Neutrophil (primary cell): ENCODE results near the gene SSH2.

Experiments
- H3K27ac ChIP-seq: fragments of 200-600 bp; sonication (generic); 2 replicates; pipeline ENCODE4 v1.5.1; 2016; ENCODE audit warnings: mild to moderate bottlenecking, moderate library complexity
- H3K27me3 ChIP-seq: fragments of 200-600 bp; sonication (generic); 2 replicates; pipeline ENCODE4 v1.6.0; 2016; ENCODE audit warnings: mild to moderate bottlenecking
- H3K36me3 ChIP-seq: fragments of 200-600 bp; sonication (generic); 2 replicates; pipeline ENCODE4 v1.5.1; 2017
- H3K4me1 ChIP-seq, 2 experiments: fragments of 200-600 bp in 1 of 2; sonication (generic) in 1 of 2; 1 replicate in 1 of 2; 2 replicates in 1 of 2; pipeline versions ENCODE4 v1.5.1 to v1.6.1; 2013 to 2016; ENCODE audit warnings: low read depth in 1 of 2, low read length in 1 of 2, mild to moderate bottlenecking in 1 of 2, moderate library complexity in 1 of 2; ENCODE audit not compliant: control insufficient read depth in 1 of 2, insufficient read depth in 1 of 2
- H3K4me3 ChIP-seq, 2 experiments: fragments of 200-600 bp in 1 of 2; sonication (generic) in 1 of 2; 1 replicate in 1 of 2; 2 replicates in 1 of 2; pipeline ENCODE4 v1.5.1; 2013 to 2016; ENCODE audit warnings: low read depth in 1 of 2, low read length in 1 of 2, mild to moderate bottlenecking in 1 of 2, moderate library complexity in 1 of 2
- H3K9me3 ChIP-seq: fragments of 200-600 bp; sonication (generic); 2 replicates; pipeline ENCODE4 v1.5.1; 2016
- TF ChIP-seq, protein P1 (sequence below): fragments of 200-600 bp; sonication (generic); IDR thresholded peaks from 2 replicates; pipeline ENCODE4 v1.5.1; 2016; ENCODE audit warnings: antibody characterized with exemption

SSH2 gene, protein sequence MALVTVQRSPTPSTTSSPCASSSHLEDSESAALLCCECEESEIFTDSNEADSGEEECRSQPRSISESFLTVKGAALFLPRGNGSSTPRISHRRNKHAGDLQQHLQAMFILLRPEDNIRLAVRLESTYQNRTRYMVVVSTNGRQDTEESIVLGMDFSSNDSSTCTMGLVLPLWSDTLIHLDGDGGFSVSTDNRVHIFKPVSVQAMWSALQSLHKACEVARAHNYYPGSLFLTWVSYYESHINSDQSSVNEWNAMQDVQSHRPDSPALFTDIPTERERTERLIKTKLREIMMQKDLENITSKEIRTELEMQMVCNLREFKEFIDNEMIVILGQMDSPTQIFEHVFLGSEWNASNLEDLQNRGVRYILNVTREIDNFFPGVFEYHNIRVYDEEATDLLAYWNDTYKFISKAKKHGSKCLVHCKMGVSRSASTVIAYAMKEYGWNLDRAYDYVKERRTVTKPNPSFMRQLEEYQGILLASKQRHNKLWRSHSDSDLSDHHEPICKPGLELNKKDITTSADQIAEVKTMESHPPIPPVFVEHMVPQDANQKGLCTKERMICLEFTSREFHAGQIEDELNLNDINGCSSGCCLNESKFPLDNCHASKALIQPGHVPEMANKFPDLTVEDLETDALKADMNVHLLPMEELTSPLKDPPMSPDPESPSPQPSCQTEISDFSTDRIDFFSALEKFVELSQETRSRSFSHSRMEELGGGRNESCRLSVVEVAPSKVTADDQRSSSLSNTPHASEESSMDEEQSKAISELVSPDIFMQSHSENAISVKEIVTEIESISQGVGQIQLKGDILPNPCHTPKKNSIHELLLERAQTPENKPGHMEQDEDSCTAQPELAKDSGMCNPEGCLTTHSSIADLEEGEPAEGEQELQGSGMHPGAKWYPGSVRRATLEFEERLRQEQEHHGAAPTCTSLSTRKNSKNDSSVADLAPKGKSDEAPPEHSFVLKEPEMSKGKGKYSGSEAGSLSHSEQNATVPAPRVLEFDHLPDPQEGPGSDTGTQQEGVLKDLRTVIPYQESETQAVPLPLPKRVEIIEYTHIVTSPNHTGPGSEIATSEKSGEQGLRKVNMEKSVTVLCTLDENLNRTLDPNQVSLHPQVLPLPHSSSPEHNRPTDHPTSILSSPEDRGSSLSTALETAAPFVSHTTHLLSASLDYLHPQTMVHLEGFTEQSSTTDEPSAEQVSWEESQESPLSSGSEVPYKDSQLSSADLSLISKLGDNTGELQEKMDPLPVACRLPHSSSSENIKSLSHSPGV (N-terminal part only)

DNA sequence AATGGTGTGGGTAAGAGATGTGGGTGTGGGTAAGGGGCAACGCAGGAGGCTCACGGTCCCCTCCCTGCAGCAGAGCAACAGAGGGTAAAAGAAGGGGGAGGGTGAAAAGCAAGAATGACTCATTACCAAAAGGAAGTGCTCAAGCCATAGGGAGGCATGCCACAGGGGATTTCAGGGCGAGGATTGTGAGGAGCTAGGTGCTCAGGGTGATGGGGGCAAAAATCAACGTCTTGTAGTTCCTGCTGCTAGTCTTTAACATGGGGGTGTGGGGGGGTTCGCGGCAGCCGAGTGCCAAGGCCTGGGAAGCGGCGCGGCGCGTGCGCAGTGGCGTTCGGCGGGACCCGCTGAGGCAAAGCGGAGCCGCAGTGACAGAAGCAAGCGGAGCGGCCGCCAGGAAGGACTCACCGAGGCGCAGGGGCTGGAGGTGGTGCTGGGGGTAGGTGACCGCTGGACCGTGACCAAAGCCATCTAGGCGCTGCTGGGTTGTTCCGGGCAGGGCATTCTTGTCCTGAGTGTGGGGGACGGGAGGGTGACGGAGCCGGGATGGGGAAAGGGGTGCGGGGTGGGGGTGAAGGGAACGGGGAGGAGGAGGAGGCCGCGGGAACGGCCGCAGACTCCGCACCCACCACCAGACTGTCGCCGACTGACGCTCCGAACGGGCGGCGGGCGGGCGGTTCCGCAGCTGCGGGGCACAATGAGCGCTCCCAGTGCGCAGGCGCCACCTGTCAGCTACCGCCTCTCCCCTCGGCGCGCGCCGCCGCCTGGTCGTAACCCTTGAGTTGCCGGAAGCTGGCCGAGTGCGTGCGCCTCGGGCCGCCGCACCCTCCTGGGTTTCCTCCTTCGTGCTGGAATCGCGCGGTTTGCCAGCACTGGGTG is at the start of gene SSH2:
Gene SSH2 (minus strand): TSS at position 696 of the 876 bp plus-strand sequence. CDS start 228 bp downstream, at position 468.
- Histone ChIP-seq H3K27me3 (no peaks in the 10 kb centered on the region), H3K27ac (peak within 1 kb of the TSS; percentile 87), H3K36me3 (no peaks in the 10 kb centered on the region), H3K4me3 (peak within 1 kb of the TSS; percentile 85 to 93), H3K4me1 (peaks cover 46 to 49% of the 10 kb centered on the region in 2 experiments), H3K9me3 (no peaks in the 10 kb centered on the region)
- TF ChIP-seq, protein P1, sequence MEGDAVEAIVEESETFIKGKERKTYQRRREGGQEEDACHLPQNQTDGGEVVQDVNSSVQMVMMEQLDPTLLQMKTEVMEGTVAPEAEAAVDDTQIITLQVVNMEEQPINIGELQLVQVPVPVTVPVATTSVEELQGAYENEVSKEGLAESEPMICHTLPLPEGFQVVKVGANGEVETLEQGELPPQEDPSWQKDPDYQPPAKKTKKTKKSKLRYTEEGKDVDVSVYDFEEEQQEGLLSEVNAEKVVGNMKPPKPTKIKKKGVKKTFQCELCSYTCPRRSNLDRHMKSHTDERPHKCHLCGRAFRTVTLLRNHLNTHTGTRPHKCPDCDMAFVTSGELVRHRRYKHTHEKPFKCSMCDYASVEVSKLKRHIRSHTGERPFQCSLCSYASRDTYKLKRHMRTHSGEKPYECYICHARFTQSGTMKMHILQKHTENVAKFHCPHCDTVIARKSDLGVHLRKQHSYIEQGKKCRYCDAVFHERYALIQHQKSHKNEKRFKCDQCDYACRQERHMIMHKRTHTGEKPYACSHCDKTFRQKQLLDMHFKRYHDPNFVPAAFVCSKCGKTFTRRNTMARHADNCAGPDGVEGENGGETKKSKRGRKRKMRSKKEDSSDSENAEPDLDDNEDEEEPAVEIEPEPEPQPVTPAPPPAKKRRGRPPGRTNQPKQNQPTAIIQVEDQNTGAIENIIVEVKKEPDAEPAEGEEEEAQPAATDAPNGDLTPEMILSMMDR: no peak

DNA sequence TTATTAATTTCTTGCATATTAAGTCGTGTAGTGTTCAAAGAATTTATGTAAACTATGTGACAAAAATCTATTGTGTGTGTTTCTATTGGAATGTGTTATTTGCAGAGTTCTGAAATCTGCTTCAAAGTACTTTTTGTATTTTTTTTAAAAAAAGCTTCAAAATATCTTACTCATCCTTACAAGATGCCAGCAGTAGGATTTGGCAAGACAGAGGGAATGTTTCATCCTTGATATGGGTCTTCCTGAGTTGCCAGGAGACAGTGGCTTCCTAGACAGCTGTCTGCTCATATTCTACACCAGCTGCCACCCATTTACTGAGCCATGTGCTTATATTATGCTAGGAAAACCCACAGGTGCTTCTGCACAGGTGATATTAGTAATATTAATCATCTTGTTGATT is 47.8 kb upstream of the SSH2 start:
- TF ChIP-seq, protein P1: no peak
- no peak overlapping the region for H3K27ac ChIP-seq
- H3K4me3 ChIP-seq: no peak overlapping the region
- H3K27me3 ChIP-seq: no peaks in the 10 kb centered on the region
- no peaks in the 10 kb centered on the region for H3K36me3 ChIP-seq
- no peaks in the 10 kb centered on the region for H3K4me1 ChIP-seq
- H3K9me3 ChIP-seq: no peaks in the 10 kb centered on the region

DNA sequence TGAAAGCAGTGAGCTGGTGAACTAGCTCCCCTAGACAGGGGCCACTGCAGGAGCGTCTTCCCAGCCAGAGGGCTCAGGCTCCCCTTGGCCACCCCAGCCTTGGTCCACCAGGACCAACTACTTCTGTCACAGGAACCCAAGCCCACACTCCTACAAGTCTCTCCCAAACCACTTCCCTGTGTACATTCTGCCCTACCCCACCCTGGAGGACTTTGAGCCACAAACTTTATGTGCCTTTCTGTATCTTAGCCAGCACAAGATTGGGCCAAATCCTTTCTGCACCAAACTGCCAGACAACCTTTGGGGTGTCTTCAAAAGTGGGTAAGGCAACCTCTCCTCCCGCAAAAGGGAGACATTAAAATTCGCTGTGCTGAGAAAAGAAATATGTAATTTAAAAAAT is 43.0 kb upstream of the SSH2 start:
- no peaks in the 10 kb centered on the region for H3K4me1 ChIP-seq
- H3K27ac ChIP-seq: no peak overlapping the region
- H3K36me3 ChIP-seq: no peaks in the 10 kb centered on the region
- TF ChIP-seq, protein P1: no peak
- no peaks in the 10 kb centered on the region for H3K9me3 ChIP-seq
- no peaks in the 10 kb centered on the region for H3K27me3 ChIP-seq
- H3K4me3 ChIP-seq: no peak overlapping the region

DNA sequence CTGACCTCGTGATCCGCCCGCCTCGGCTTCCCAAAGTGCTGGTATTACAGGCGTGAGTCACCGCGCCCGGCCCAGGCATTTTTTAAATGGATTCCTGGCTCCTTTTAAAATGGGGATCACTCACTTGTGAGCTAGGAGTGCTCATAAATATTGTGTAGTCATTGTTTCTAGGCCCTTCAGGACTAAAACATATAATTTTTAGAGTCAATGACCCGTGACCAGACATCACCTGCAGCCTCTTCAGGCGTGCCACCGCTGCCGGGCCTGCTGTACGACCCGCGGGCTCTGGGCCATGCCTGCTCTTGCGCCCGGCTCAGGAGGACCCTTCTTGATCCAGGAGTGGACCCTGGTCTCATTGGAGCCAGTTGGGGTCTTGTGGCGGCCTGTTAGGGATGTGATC is 42.2 kb upstream of the SSH2 start:
- TF ChIP-seq, protein P1: no peak
- H3K4me3 ChIP-seq: no peak overlapping the region
- no peaks in the 10 kb centered on the region for H3K9me3 ChIP-seq
- H3K4me1 ChIP-seq: no peaks in the 10 kb centered on the region
- H3K36me3 ChIP-seq: no peaks in the 10 kb centered on the region
- no peaks in the 10 kb centered on the region for H3K27me3 ChIP-seq
- H3K27ac ChIP-seq: no peak overlapping the region
